Neural cell (in vitro differentiated cells): ENCODE data around the gene TSR1.

ENCODE experiments used
- CTCF ChIP-seq: fragments of 450-650 bp; IDR thresholded peaks from 2 replicates; pipeline ENCODE4 v1.5.1; 2014; ENCODE audit warnings: antibody characterized with exemption, mild to moderate bottlenecking, moderate library complexity; ENCODE audit not compliant: poor library complexity, severe bottlenecking
- POLR2AphosphoS5 ChIP-seq: IDR thresholded peaks from 2 replicates; pipeline ENCODE4 v1.6.1; 2012
- REST ChIP-seq: IDR thresholded peaks from 2 replicates; pipeline ENCODE4 v1.6.1; 2012; ENCODE audit warnings: borderline replicate concordance

GRCh38 chr17:2373179-2373578 lies 36.9 kb upstream of the TSR1 start:
- TF ChIP-seq REST (no peak), POLR2AphosphoS5 (no peak), CTCF (no peak)
